GM21529 (cell line): ENCODE data around the gene ROCK1.
"Not testable (repeated sequence)": the region's sequence is repeated elsewhere in the genome, so short reads cannot be mapped to it uniquely, and the experiment has no call there.

ENCODE experiments used
- ATAC-seq: cut with Tn5 transposase; IDR thresholded peaks from one replicate; pipeline ENCODE4 v1.9.1; 2021; ENCODE audit not compliant: unreplicated experiment

Gene ROCK1

GRCh38 chr18:21111346-21112139, at the start of gene ROCK1:
ROCK1 (minus strand) TSS chr18:21111813; CDS start chr18:21110910, 903 bp downstream.
- ATAC-seq: peak; percentile 91

- no peak for ATAC-seq
Measured at GRCh38 chr18:21155443-21155842, 43.8 kb upstream of the ROCK1 start.

GRCh38 chr18:21146016-21146415, 34.4 kb upstream of the ROCK1 start:
- no peak for ATAC-seq

GRCh38 chr18:21145371-21145770, 33.8 kb upstream of the ROCK1 start:
- no peak for ATAC-seq

GRCh38 chr18:21141668-21142422, 30.2 kb upstream of the ROCK1 start:
- ATAC-seq: no peak

GRCh38 chr18:21137719-21138488, 26.3 kb upstream of the ROCK1 start:
- ATAC-seq: not testable (repeated sequence)

GRCh38 chr18:21134895-21135294, 23.3 kb upstream of the ROCK1 start:
- no peak for ATAC-seq

GRCh38 chr18:21132398-21132918, 20.8 kb upstream of the ROCK1 start:
- ATAC-seq: no peak

- no peak for ATAC-seq
Measured at GRCh38 chr18:21131698-21132227, 20.1 kb upstream of the ROCK1 start.

- ATAC-seq: no peak
Measured at GRCh38 chr18:21129566-21130216, 18.1 kb upstream of the ROCK1 start.

GRCh38 chr18:21123290-21123926, 11.8 kb upstream of the ROCK1 start:
- ATAC-seq: no peak

- ATAC-seq: no peak
Measured at GRCh38 chr18:21118806-21119205, 7.2 kb upstream of the ROCK1 start.

- no peak for ATAC-seq
Measured at GRCh38 chr18:21117409-21118131, 6.0 kb upstream of the ROCK1 start.

GRCh38 chr18:21115519-21116411, 4.2 kb upstream of the ROCK1 start:
- ATAC-seq: no peak

- no peak for ATAC-seq
Measured at GRCh38 chr18:21112543-21113105, 1.0 kb upstream of the ROCK1 start.

GRCh38 chr18:21112140-21112473, 494 bp upstream of the ROCK1 start:
- peak; percentile 32 for ATAC-seq

- peak; percentile 29 for ATAC-seq
Measured at GRCh38 chr18:21110713-21111345, 784 bp downstream of the ROCK1 start.
